ENCODE results near the gene STK35.

Gene STK35

DNA sequence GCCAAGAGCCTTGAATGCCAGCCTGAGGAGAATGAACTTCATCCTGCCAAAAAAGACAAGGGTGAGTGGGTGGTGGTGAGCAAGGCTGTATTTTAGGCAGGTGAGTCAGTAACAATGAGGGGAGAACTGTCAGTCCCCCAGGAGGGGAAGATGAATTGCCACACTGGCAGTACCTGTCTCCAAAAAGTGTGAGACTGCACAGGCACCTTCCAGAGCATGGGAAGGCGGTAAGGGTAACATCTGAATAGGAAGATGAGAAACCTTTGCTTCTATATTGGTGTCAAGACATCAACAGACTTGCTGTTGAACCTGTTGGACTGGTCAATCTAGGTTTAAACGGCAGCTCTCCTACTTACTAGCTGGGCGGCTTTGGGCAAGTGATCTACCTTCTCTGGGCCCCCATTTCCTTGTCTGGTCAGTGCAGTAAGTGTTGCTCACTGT is 30.9 kb downstream of the STK35 start:
- DNase-seq (no peak), ATAC-seq (ENCODE audit: insufficient read depth, low read depth) (no peak)
- H3K79me2 ChIP-seq (ENCODE audit: insufficient read depth, low read length): peaks cover 84% of the 10 kb centered on the region
- no peak overlapping the region for H2AFZ ChIP-seq (ENCODE audit: low read depth, low read length)
- no peaks in the 10 kb centered on the region for H3K27me3 ChIP-seq (ENCODE audit: insufficient read depth, low read length, poor library complexity)
- peaks cover 38% of the 10 kb centered on the region for H3K36me3 ChIP-seq (ENCODE audit: insufficient read depth, low read length)
- TF ChIP-seq, protein P1, sequence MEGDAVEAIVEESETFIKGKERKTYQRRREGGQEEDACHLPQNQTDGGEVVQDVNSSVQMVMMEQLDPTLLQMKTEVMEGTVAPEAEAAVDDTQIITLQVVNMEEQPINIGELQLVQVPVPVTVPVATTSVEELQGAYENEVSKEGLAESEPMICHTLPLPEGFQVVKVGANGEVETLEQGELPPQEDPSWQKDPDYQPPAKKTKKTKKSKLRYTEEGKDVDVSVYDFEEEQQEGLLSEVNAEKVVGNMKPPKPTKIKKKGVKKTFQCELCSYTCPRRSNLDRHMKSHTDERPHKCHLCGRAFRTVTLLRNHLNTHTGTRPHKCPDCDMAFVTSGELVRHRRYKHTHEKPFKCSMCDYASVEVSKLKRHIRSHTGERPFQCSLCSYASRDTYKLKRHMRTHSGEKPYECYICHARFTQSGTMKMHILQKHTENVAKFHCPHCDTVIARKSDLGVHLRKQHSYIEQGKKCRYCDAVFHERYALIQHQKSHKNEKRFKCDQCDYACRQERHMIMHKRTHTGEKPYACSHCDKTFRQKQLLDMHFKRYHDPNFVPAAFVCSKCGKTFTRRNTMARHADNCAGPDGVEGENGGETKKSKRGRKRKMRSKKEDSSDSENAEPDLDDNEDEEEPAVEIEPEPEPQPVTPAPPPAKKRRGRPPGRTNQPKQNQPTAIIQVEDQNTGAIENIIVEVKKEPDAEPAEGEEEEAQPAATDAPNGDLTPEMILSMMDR (IDR thresholded peaks at IDR 0.05; ENCODE audit: borderline replicate concordance, extremely low read depth, low read length, poor library complexity, severe bottlenecking): no peak
- TF ChIP-seq EZH2 (IDR thresholded peaks at IDR 0.05; ENCODE audit: borderline replicate concordance, low read depth, low read length, severe bottlenecking): no peak
- H3K27ac ChIP-seq (ENCODE audit: low read length): no peak overlapping the region
- H3K4me2 ChIP-seq (ENCODE audit: insufficient read depth, low read length): no peak overlapping the region
- no peaks in the 10 kb centered on the region for H3K9me3 ChIP-seq (ENCODE audit: insufficient read depth, low read length, severe bottlenecking)
- H3K4me3 ChIP-seq (ENCODE audit: low read depth in 1 of 2, low read length in 2 of 2): no peak overlapping the region
- peaks cover 91% of the 10 kb centered on the region for H4K20me1 ChIP-seq (ENCODE audit: insufficient read depth, low read length)
- H3K9ac ChIP-seq (ENCODE audit: low read depth, low read length): no peak overlapping the region
- H3K4me1 ChIP-seq (ENCODE audit: insufficient read depth, low read length): no peaks in the 10 kb centered on the region

DNA sequence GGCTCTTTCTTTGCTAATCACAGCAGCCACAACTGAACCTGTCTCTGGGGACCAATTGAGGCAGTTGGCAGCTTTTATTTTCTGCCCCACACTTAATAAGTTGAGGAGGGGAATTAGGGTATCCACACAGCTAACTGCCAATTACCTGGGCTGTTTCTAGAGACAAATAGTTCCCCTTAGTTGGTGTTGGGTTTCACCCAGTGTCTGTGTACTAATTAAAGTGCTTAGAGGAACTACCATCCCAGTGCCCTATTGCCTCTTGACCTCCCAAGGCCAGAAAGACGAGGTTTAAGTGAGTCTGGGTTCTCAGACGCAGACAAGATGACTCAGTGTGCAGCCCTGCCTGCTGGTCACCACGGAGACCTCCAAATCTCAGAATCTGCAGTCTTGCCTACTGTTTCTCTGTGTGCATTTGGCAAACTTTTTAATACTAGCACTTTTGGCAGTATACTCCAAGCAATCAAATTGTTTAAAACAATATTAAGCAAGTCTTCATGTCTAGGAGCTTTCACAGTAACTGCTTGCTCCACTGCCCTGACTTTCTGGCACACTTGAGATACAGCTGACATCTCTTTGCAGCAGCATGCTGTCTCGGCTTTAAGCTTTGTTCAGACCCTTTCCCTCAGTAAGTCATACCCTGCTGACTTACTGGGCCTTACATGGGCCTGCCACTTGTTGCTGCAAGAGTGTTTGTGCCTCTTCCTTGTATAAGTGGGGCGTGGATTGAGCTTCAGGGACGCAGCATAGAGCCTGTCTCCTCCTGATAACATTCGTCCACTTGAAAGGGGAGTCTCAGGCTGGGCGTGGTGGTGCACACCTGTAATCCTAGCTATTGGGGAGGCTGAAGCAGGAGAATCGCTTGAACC is 31.9 kb downstream of the STK35 start:
- H3K36me3 ChIP-seq (ENCODE audit: insufficient read depth, low read length): peaks cover 32% of the 10 kb centered on the region
- H3K4me3 ChIP-seq (ENCODE audit: low read depth in 1 of 2, low read length in 2 of 2): no peak overlapping the region
- no peaks in the 10 kb centered on the region for H3K4me1 ChIP-seq (ENCODE audit: insufficient read depth, low read length)
- no peak overlapping the region for H3K4me2 ChIP-seq (ENCODE audit: insufficient read depth, low read length)
- TF ChIP-seq, protein P1 (IDR thresholded peaks at IDR 0.05; ENCODE audit: borderline replicate concordance, extremely low read depth, low read length, poor library complexity, severe bottlenecking): no peak
- no peak for TF ChIP-seq EZH2 (IDR thresholded peaks at IDR 0.05; ENCODE audit: borderline replicate concordance, low read depth, low read length, severe bottlenecking)
- no peak overlapping the region for H3K27ac ChIP-seq (ENCODE audit: low read length)
- ATAC-seq (ENCODE audit: insufficient read depth, low read depth) (no peak), DNase-seq (no peak)
- H3K79me2 ChIP-seq (ENCODE audit: insufficient read depth, low read length): peaks cover 83% of the 10 kb centered on the region
- H2AFZ ChIP-seq (ENCODE audit: low read depth, low read length): no peak overlapping the region
- H3K27me3 ChIP-seq (ENCODE audit: insufficient read depth, low read length, poor library complexity): no peaks in the 10 kb centered on the region
- no peak overlapping the region for H3K9ac ChIP-seq (ENCODE audit: low read depth, low read length)
- H3K9me3 ChIP-seq (ENCODE audit: insufficient read depth, low read length, severe bottlenecking): no peaks in the 10 kb centered on the region
- peaks cover 91% of the 10 kb centered on the region for H4K20me1 ChIP-seq (ENCODE audit: insufficient read depth, low read length)

DNA sequence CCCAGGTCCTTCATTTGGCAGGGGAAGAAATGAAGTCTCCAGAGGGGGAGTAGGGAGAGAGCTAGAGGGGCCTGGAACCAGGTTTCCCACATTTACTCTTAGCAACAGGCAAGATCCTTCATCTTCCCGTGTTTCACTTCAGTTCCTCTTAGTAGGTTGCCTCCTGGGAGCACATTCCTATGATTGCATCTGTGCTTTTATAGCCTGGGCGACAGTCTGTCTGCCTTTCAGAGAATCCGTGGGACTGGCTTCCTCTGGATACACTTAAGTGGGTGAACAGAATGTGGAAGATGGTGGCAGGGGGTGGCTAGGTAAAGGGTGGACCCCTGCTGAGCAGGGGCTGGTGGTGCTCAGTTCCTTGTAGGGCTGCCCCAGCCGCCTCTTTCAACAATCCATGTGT is 33.4 kb downstream of the STK35 start:
- H3K4me2 ChIP-seq (ENCODE audit: insufficient read depth, low read length): no peak overlapping the region
- no peak overlapping the region for H3K27ac ChIP-seq (ENCODE audit: low read length)
- H2AFZ ChIP-seq (ENCODE audit: low read depth, low read length): no peak overlapping the region
- H3K36me3 ChIP-seq (ENCODE audit: insufficient read depth, low read length): peaks cover 28% of the 10 kb centered on the region
- no peaks in the 10 kb centered on the region for H3K9me3 ChIP-seq (ENCODE audit: insufficient read depth, low read length, severe bottlenecking)
- DNase-seq: no peak
- H3K79me2 ChIP-seq (ENCODE audit: insufficient read depth, low read length): peaks cover 79% of the 10 kb centered on the region
- TF ChIP-seq, protein P1 (IDR thresholded peaks at IDR 0.05; ENCODE audit: borderline replicate concordance, extremely low read depth, low read length, poor library complexity, severe bottlenecking): no peak
- no peak for TF ChIP-seq EZH2 (IDR thresholded peaks at IDR 0.05; ENCODE audit: borderline replicate concordance, low read depth, low read length, severe bottlenecking)
- peaks cover 89% of the 10 kb centered on the region for H4K20me1 ChIP-seq (ENCODE audit: insufficient read depth, low read length)
- H3K9ac ChIP-seq (ENCODE audit: low read depth, low read length): no peak overlapping the region
- no peak for ATAC-seq (ENCODE audit: insufficient read depth, low read depth)
- H3K4me1 ChIP-seq (ENCODE audit: insufficient read depth, low read length): no peaks in the 10 kb centered on the region
- no peak overlapping the region for H3K4me3 ChIP-seq (ENCODE audit: low read depth in 1 of 2, low read length in 2 of 2)
- no peaks in the 10 kb centered on the region for H3K27me3 ChIP-seq (ENCODE audit: insufficient read depth, low read length, poor library complexity)
